ENCODE data around the gene NCKAP5. TPM values are rescaled to one million over a fixed set of nuclear protein-coding genes. Genes with fewer than 3 reads are reported as not detected.

The NCKAP5 gene
- total RNA-seq, 4 donors from 2014 or later, result 0.03 to 0.55 (median 0.33) TPM

DNA sequence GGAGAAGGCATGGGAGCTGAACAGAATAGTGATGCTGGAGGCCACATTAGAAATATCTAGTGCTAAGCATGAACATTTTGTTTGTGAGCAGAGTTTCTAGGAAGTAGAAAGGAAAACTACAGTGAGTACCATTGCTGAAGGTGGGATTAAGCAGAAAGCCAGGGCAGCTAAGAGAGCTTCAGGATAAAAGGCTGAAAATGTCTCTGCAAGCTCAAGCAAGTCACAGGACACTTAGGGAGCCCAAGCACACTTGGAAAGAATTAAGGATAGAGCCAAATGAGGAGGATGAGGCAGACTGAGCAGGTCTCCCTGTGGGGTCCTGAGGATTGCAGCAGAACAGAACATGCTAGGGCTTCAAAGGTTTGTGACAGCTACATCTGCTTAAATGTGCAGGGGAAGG is 817.7 kb downstream of the NCKAP5 start:
- Histone ChIP-seq H3K36me3 (no peaks in the 10 kb centered on the region), H3K27ac (no peak overlapping the region), H3K27me3 (no peaks in the 10 kb centered on the region), H3K4me1 (no peaks in the 10 kb centered on the region), H3K4me3 (no peak overlapping the region), H3K9me3 (no peaks in the 10 kb centered on the region)
- intact Hi-C loops (cut with DNase I; ENCODE audit: low total_unique reads), result no loop called here
- TF ChIP-seq, protein P1, sequence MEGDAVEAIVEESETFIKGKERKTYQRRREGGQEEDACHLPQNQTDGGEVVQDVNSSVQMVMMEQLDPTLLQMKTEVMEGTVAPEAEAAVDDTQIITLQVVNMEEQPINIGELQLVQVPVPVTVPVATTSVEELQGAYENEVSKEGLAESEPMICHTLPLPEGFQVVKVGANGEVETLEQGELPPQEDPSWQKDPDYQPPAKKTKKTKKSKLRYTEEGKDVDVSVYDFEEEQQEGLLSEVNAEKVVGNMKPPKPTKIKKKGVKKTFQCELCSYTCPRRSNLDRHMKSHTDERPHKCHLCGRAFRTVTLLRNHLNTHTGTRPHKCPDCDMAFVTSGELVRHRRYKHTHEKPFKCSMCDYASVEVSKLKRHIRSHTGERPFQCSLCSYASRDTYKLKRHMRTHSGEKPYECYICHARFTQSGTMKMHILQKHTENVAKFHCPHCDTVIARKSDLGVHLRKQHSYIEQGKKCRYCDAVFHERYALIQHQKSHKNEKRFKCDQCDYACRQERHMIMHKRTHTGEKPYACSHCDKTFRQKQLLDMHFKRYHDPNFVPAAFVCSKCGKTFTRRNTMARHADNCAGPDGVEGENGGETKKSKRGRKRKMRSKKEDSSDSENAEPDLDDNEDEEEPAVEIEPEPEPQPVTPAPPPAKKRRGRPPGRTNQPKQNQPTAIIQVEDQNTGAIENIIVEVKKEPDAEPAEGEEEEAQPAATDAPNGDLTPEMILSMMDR (IDR thresholded peaks at IDR 0.05 in 4 of 5, conservative IDR thresholded peaks at IDR 0.05 in 1 of 5), result no peak
- TF ChIP-seq POLR2A (IDR thresholded peaks at IDR 0.05), result no peak
- in situ Hi-C loops (cut with MboI; ENCODE audit: low sequenced_read_pairs in 4 of 4), result no loop called here
- no peak for ATAC-seq
- no peak for DNase-seq

DNA sequence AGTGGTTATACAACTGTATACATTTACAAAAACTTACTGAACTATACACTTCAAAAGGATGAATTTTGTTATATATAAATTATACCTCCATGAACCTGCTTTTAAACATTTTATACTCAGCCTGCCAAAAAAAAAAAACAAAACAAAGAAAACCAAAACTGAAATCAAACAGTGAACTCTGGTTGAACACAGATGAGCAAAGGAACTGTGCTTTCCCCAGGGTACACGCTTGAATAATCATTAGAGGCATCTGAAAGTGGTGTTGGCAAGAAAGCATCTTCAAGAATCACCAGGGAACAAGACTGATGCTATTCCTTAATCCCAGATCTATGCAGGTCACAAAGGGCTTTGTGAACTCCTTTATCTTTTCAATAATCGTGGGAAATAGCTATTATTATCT is 821.2 kb downstream of the NCKAP5 start:
- TF ChIP-seq POLR2A (IDR thresholded peaks at IDR 0.05), result no peak
- TF ChIP-seq, protein P1 (IDR thresholded peaks at IDR 0.05 in 4 of 5, conservative IDR thresholded peaks at IDR 0.05 in 1 of 5), result no peak
- DNase-seq (no peak), ATAC-seq (no peak)
- in situ Hi-C loops (cut with MboI; ENCODE audit: low sequenced_read_pairs in 4 of 4) (no loop called here), intact Hi-C loops (cut with DNase I; ENCODE audit: low total_unique reads) (no loop called here)
- no peaks in the 10 kb centered on the region for H3K4me1 ChIP-seq
- H3K27ac ChIP-seq, result no peak overlapping the region
- no peaks in the 10 kb centered on the region for H3K36me3 ChIP-seq
- H3K9me3 ChIP-seq, result no peaks in the 10 kb centered on the region
- no peaks in the 10 kb centered on the region for H3K27me3 ChIP-seq
- H3K4me3 ChIP-seq, result no peak overlapping the region

DNA sequence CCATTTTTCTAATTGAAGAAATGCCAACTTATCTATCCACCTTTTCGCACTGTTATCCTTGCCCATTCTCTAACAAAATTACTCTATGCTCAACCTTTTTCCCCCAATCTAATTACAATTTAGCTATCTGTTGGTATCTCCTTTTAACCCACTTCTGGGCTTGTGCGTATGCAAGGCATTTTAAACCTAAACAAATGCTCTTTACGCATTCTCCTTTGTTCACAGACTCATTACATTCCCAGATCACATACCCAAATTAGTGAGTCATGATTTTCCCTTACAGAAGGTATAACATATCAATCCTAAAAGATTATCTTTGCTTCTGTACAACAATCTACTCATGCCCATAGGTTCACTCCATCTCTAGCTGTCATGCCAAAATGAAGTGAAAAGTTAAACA is 826.5 kb downstream of the NCKAP5 start:
- Histone ChIP-seq H3K4me3 (no peak overlapping the region), H3K36me3 (no peaks in the 10 kb centered on the region), H3K4me1 (no peaks in the 10 kb centered on the region), H3K9me3 (no peaks in the 10 kb centered on the region), H3K27ac (no peak overlapping the region), H3K27me3 (no peaks in the 10 kb centered on the region)
- ATAC-seq (no peak), DNase-seq (no peak)
- TF ChIP-seq, protein P1 (IDR thresholded peaks at IDR 0.05 in 4 of 5, conservative IDR thresholded peaks at IDR 0.05 in 1 of 5), result no peak
- no peak for TF ChIP-seq POLR2A (IDR thresholded peaks at IDR 0.05)
- intact Hi-C loops (cut with DNase I; ENCODE audit: low total_unique reads) (no loop called here), in situ Hi-C loops (cut with MboI; ENCODE audit: low sequenced_read_pairs in 4 of 4) (no loop called here)

DNA sequence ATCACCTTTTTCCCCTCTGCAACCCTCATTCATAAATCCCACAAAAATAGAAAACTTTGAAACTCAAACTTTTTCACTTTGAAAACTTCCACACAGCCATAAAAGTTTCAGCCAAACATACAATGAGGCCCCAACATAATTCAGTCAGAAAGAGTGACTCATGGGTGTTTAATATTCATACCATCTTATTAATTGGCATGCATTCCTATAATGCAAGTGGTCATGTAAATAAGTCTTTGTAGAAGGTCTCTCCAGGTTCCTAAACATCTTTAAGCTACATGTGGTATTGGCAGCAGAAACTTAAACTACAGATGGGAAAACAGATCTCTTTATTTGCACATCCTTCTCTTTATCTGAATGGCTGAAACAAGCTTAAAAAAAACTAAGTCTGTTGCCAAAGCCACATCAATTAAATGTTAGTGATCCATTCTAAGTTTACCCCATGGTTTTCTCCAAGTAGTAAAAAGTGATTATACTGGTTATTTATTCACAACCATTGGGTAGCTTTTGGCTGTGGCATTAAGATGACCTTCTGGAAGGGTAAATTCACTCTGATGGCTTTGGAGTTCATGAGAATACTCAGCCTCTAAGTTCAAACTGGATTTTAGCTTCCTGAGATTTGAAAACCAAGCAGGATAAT is 828.1 kb downstream of the NCKAP5 start:
- Histone ChIP-seq H3K36me3 (no peaks in the 10 kb centered on the region), H3K27ac (no peak overlapping the region), H3K27me3 (no peaks in the 10 kb centered on the region), H3K9me3 (no peaks in the 10 kb centered on the region), H3K4me1 (no peaks in the 10 kb centered on the region), H3K4me3 (no peak overlapping the region)
- in situ Hi-C loops (cut with MboI; ENCODE audit: low sequenced_read_pairs in 4 of 4), result no loop called here
- ATAC-seq (no peak), DNase-seq (no peak)
- TF ChIP-seq, protein P1 (IDR thresholded peaks at IDR 0.05 in 4 of 5, conservative IDR thresholded peaks at IDR 0.05 in 1 of 5), result no peak
- no peak for TF ChIP-seq POLR2A (IDR thresholded peaks at IDR 0.05)
- intact Hi-C loops (cut with DNase I; ENCODE audit: low total_unique reads), result no loop called here

DNA sequence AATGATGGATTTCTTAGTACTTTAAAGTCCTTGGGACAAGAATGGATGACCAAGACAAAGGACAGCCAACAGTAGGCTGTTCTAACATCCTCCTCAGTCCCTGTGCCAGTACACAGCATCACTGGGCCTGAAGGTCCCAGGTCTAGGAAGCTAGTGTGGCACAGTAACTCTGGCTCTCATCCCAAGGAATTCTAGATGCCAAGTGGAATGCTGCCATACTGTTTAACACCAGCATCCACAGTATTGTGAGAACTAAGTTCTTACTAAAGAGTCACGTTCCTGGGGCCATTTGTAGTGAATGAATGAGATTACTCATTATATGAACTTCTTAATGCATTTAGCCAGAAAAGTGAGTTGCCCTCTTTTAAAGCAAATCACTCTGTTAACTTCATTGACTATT is 830.0 kb downstream of the NCKAP5 start:
- Histone ChIP-seq H3K36me3 (no peaks in the 10 kb centered on the region), H3K4me1 (no peaks in the 10 kb centered on the region), H3K9me3 (no peaks in the 10 kb centered on the region), H3K27ac (no peak overlapping the region), H3K4me3 (no peak overlapping the region), H3K27me3 (no peaks in the 10 kb centered on the region)
- no peak for TF ChIP-seq POLR2A (IDR thresholded peaks at IDR 0.05)
- TF ChIP-seq, protein P1 (IDR thresholded peaks at IDR 0.05 in 4 of 5, conservative IDR thresholded peaks at IDR 0.05 in 1 of 5), result no peak
- in situ Hi-C loops (cut with MboI; ENCODE audit: low sequenced_read_pairs in 4 of 4) (no loop called here), intact Hi-C loops (cut with DNase I; ENCODE audit: low total_unique reads) (no loop called here)
- DNase-seq (no peak), ATAC-seq (no peak)
